HG02973 (cell line): Measurements from ENCODE around the gene BTRC.
"Not testable (repeated sequence)": the region's sequence is repeated elsewhere in the genome, so short reads cannot be mapped to it uniquely, and the experiment has no call there.

Experiments
- ATAC-seq: cut with Tn5 transposase; IDR thresholded peaks from one replicate; pipeline ENCODE4 v1.9.1; 2021; ENCODE audit warnings: moderate library complexity; ENCODE audit not compliant: unreplicated experiment

The BTRC gene

DNA sequence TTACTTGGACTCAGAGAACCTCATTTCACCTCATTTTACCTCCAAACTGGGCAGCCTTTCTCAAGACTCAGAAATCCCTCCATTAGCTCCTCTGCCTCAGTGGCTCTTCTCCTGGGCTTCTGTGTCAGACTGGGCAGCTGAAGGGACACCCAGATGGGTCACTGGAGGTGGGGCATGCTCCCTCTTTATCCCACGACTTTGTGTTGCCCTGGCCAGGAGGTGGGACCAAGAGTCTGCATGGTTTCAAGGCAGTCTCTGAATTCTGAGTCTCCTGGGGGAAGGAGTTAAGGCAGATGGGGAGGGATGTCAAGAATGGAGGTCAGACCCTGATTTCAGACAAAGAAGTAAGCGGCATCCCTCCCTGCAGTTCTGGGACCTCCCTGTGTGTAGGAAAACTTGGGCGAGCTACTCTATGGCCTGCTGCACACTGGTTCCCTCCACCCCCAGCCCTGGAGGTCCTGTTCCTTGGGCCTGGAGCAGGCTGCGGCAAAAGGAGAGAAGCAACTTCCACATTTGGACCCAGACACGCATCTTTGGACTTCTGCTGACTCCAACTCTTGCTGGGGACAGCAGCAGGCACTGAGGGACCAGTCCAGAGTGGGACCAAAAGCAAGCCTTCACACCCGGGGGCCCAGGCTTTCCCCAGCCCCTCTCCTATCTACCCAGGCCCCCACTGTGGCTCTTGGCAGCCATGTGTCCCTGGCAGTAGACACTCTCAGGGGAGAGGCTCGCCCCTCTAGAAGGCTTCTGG, 223.3 kb downstream of the BTRC start:
- no peak for ATAC-seq

DNA sequence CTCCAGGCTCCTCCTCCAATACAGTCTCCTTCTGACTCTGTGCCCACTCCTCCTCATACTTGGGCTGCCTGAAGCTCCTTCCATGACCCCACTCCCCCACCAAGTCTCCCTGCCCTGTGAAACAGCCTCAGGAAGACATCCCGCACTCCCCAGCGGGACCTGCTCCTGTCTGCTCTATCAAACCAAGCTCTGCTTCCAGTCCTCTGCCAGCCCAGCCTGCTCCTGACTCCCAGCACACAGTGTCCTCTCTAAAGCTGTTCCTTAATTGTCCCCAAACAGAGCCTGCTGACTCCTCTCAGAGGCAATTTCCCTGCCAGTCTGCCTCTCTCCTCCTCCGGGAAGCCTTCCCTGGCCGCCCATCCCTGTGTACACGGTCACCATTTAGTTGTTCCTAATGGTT, 224.2 kb downstream of the BTRC start:
- ATAC-seq: no peak

DNA sequence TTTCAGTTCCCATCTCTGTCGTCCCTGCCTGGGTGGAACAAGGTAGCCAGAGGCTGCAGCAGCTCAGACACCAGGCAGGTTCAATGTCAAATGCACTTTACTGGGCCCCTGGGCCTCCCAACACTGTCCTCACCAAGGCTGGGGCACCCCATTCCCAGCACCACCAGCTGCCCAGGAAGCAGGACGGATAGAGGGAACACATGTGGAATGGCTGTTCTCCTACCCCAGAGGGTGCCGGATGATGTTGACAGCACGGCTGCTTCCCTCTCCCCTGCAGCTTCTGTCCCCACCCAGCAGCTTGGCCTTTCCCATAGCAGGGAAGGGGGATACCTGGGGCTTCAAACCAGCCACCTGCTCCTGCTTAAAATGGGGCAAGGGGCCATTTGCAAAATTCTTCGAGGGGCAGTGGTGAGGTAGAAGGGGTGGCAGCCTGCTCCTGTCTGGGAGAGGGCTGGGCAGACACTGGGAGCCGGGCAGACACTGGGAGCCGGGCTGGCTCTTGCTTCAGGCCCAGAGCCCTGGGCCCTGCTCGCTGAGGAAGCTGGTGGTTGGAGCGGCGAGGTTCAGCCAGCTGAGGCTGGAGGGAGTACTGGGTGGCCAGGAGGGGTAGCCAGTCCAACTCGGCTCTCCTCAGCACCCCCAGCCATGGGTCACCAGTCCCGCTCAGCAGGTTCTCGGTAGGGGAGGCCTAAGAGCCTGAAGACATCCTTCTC, 225.0 kb downstream of the BTRC start:
- no peak for ATAC-seq

DNA sequence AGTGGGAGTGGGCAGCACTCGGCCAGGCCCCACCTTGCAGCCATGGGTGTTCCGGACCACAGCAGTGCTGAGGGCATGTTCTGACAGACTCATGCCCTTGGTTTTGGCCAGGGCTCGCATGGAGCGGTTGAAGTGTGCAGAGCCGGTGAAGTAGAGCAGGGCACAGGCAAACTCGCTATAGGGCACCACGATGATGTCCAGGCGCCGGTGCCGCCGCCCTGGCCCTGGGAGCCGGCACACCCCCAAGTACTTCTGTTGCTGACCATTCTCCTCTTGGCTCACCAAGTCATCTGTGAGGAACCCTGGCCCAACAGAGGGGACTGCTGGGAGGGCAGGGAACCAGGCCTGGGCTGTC, 225.5 kb downstream of the BTRC start:
- ATAC-seq: no peak

DNA sequence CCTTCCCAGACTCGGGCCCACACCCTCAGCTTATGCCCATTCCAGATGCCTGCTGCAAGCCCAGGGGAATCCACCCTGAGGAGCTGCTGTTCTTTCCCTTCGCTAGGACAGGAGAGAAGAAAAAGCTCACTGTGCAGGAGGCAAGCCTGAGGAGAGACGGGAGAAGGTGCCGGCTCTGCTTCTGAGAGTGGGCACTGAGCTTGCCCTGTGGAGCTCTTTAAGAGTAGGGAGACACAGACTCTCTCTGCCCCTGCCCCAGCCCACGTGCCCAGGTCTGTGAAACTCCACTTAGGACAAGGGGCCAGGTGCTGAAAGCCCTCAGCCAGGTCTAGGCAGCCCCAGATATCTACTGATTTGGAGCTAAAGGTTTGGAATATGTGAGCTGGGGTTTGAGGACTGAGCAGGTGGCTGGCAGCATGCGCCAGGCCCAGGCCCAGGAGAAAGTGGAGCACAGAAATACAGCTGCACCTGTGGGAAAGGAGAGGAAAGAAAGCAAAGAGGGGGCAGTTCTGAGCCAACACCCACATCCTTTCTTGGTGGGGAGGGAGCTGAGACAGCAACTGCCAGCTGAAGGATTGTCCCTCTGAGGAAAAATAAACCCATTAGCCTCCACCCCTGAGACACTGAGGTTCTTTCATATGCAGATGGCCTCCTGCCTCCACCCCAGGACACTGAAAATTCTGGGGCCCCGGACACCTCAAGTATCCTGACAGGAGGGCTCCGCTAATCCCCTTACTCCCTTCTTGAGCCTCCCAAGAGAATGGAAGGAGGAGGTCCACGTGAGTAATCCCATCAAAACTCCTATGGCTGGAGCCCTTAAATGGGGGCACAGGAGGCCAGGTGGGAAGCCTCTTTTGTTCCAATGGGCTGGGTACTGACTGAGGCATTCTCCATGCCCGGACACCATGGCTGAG, 226.8 kb downstream of the BTRC start:
- no peak for ATAC-seq

DNA sequence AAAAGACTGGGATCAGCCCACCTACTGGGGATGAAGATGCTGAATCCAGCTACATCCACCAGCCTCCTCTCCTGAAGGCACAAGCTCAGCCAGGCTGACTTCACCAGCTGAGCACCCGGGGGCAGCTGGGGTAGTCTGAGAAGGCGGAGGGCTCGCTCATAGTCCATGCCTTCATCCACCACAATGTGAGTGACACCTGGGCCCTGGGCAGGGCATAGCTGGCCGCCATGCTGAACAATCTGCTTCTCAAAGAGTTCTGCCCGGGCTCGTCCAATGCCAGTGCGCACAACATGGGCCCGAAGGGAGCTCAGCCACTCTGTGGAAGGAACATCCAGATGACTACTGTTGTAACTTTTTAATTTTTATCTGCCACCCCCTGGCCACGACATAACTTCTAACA, 231.9 kb downstream of the BTRC start:
- no peak for ATAC-seq

DNA sequence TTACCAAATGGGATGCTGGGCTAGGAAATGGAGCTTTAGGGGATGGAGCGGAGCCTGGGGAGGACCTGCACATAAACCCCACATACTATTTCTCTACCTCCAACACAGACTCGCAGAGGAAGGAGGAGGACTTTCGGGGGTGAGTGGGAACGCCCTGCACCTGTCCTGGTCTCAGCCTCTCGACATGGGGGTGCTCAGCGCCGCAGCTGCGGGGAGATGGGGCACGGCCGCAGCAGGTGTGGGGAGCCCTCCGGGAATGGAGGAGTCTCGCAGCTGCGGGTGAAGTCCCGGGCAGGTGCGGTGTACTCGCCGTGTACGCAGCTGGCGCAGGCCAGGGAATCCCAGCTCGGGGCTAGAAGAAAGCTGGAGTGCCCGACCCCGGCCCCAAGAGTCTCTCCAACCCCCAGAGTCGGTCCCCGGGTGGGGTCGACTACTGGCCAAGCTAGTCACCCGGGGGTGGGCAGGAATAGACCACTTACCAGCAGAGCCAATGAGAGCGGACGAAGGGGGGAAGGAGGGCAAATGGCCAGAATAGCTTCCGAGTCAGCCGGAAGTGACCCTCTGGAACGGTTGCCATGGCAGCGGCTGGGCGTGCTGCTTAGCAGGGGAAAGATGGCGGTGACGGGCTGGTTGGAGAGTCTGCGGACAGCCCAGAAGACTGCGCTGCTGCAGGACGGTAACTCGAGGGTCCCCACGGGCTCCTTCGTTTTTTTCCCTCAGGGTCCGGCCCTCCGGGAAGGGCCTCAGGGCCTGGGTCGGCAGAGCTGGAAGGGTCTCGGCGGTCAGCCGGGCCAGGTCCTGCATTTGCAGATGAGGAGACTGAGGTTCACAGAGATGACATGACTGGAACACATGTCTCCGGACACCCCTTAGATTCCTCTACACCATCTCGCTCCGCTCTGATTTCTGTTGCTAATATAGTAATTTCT, 234.0 kb downstream of the BTRC start, which contains the start of the genes DPCD and POLL:
TSS of gene DPCD (plus strand) at position 597 of the 929 bp plus-strand sequence. CDS start at position 613, 16 bp downstream.
TSS of gene POLL (minus strand) at position 533 of the 929 bp plus-strand sequence. CDS start 897 bp downstream, outside the sequence.
- peak; percentile 95 for ATAC-seq

DNA sequence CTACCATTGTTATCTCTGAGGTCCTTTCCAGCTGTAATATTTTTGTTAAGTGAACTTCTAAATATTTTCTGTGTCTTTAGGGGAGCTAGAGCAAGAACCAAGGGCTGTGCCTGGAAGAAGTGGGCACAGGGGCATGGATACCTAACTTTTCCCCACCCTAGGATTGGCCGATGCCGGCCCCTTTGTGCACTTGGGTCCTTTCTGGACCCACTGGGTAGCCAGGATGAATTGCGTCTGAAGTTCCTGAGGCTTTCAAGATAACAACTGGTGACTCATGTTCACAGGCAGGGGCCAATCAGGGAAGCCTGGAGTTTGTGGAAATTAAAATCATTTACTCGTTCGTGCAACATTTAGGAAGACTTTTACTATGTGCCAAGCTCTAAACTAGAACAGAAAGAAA, 234.9 kb downstream of the BTRC start:
- ATAC-seq: no peak

DNA sequence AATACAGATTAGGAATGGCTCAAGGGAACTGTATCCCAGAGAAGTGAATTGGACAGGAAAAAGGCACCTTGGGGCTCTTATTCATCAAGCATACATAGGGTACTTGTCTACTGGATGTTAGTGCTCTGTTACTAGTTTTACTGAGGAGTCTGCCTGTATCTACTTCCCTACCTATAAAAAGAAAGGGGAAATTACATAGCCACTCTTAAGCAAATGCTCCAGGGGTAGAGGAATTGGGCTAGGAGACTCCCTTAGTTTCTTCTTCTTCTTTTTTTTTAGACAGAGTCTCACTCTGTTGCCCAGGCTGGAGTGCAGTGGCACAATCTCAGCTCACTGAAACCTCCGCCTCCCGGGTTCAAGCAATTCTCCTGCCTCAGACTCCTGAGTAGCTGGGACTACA, 239.4 kb downstream of the BTRC start:
- not testable (repeated sequence) for ATAC-seq

DNA sequence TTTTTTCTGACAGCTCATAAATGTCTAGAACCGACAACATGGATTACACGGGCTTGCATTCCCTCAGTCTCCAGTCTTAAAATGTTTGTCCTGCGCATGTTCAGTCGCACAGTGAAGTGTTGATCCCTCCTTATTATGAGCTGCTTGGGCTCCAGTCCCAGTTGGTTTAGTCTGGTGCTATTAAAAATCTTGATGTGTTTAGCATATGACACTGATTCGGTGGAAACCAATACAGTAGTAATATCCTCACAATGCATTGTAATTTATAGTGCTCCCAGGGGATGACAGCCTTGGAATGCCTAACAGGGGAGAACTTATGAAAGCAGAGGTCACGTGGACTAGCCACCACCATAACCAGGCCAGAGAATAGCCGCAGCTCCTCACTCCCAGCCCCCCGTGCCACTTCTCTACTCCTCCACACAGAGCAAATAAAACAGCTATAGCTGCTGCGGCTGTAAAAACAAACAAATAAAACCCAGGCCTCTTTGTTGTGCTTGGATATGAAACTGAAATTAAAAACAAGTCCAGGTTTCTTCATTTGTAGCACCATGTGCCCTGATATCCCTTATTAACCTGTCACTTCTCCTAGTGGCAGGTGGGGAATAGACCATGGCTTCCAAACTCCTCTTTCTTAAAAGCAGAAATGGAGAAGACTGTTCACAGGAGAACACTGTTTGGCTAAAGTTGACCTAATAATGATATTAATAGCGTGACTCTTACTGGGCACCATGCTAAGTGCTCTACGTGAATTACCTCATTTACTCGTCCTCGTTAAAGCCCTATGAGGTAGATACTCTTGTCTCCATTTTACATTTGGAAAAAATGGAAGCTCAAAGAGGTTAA, 241.8 kb downstream of the BTRC start:
- ATAC-seq: no peak

DNA sequence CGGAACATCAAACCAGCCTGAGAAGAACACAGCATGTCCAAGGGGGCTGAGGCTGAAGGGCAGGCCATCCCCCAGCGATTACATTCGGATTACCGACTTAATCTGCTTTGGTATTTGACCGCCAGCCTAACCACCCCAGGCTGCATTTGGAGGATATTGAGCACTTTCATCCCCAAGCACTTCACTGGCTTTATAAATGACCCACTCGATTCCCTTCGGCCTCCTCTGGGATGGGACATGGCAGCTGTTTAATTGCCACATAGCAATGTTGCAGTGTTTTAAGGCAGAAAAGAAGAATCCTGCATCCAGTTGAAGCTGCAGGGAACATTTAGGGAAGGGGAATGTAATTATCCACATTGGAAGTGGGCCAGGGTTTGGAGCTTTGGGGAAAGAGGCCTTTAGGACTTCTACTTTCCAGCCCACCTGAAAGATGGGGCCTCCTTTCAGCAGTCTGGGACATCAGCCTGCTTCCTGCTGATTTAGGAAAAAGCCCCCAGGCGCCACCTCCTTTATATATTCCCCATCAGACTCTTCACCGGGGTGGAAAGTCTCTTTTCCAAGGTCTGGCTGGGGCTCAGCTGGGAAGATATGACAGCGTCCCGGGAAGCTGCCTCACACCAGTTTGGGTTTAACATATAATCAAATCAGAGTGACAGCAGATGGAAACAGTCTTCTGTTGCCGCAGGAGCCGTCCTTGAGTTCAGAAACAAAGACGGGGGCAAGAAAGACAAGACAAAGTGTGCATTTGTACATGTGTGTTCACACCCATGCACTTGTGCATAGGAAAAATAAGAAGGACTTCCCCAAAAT, 243.3 kb downstream of the BTRC start:
- no peak for ATAC-seq

DNA sequence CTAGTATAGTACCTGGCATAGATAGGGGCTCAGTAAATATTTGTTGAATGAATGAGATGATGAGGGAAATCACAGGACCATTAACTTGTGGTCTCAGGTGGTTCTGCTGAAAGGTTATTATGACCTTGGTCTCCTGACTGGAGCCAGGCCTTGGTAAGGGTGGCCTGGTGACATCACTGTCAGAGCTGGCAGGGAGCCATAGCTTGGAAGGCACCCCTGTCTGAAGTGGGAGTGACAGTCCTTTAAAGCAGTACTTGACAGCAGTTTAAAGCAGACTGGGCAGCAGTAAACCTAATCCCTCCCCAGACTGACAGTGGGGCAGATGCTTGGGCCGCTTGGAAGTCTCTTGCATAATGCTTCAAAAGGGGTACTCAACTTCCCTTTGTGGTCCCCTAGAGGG, 247.6 kb downstream of the BTRC start:
- no peak for ATAC-seq

DNA sequence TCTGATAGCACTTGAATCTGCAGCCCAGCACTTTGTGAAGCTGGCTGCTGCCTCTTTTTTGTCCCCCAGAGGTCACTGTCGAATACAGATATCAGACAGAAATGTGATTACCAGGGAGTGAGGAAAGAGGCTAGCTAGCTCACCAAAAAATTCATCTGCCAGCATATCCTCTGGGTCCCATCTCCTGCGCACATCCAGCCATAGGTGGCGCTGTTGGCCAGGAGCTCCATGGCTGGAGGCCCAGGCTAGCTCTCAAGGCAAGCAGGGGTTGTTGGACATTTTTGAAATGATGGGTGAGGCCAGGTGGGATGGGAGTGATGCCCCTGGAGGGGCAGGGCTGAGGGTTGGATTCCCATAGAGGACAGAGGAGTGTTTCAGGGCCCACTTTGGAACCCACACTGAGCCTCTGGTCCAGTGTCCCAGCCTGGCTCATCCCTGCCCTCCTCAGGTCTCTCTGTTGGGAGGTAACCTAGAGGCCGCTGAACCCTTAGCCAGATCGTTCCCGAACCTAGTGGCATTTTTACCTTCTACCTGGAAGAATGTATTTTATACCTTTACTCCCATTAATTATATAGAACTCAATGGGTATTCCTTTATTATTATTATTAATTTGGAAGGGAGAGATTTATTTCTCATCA, 248.9 kb downstream of the BTRC start:
- ATAC-seq: peak; percentile 69
